Measurements from ENCODE around the gene SUSD6.
"Not testable (repeated sequence)": the region's sequence is repeated elsewhere in the genome, so short reads cannot be mapped to it uniquely, and the experiment has no call there.

Gene SUSD6

DNA sequence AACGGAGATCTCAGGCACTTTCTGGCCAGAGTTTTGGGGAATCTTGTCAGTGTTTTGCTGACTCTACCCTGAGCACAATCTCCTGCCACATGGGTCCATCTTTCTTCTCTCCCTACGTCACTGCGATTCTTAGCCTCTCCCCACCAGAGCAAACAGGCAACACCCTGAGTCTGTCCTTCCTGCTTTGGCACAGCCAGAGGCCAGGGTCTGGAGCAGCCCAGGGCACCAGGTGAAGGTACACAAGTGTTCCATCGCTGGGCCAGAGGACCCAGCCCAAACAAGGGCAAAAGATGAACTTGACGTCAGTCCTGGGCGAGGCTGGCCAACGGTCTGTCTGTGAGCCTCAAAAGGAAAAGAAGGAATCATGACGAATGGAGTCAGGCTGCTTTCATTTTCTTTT is 24.0 kb upstream of the SUSD6 start:
- DNase-seq (ENCODE audit: insufficient read length, low spot score): no peak
- FAIRE-seq: no peak
- TF ChIP-seq, protein P1, sequence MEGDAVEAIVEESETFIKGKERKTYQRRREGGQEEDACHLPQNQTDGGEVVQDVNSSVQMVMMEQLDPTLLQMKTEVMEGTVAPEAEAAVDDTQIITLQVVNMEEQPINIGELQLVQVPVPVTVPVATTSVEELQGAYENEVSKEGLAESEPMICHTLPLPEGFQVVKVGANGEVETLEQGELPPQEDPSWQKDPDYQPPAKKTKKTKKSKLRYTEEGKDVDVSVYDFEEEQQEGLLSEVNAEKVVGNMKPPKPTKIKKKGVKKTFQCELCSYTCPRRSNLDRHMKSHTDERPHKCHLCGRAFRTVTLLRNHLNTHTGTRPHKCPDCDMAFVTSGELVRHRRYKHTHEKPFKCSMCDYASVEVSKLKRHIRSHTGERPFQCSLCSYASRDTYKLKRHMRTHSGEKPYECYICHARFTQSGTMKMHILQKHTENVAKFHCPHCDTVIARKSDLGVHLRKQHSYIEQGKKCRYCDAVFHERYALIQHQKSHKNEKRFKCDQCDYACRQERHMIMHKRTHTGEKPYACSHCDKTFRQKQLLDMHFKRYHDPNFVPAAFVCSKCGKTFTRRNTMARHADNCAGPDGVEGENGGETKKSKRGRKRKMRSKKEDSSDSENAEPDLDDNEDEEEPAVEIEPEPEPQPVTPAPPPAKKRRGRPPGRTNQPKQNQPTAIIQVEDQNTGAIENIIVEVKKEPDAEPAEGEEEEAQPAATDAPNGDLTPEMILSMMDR (IDR thresholded peaks at IDR 0.05; ENCODE audit: insufficient read depth, missing control alignments): no peak

DNA sequence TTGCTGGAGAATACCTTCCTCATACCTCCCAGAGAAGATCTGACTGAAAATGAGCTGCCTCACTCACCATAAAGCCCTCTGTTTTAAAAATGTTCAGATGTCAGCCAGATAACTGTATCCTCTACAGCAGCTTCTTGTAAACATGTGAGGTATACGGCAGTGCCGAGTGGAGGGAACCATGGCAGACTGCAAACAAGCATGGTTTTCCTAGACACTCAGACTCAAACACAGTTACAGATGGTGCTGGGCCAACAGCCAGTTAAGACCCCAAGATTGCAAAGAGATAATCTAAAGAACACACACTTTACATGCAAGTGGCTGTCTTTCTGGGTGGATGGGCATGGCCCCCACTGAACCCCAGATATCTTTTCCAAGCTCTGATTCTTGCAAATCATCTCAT is 20.1 kb upstream of the SUSD6 start:
- FAIRE-seq (no peak), DNase-seq (ENCODE audit: insufficient read length, low spot score) (no peak)
- TF ChIP-seq, protein P1 (IDR thresholded peaks at IDR 0.05; ENCODE audit: insufficient read depth, missing control alignments): no peak

DNA sequence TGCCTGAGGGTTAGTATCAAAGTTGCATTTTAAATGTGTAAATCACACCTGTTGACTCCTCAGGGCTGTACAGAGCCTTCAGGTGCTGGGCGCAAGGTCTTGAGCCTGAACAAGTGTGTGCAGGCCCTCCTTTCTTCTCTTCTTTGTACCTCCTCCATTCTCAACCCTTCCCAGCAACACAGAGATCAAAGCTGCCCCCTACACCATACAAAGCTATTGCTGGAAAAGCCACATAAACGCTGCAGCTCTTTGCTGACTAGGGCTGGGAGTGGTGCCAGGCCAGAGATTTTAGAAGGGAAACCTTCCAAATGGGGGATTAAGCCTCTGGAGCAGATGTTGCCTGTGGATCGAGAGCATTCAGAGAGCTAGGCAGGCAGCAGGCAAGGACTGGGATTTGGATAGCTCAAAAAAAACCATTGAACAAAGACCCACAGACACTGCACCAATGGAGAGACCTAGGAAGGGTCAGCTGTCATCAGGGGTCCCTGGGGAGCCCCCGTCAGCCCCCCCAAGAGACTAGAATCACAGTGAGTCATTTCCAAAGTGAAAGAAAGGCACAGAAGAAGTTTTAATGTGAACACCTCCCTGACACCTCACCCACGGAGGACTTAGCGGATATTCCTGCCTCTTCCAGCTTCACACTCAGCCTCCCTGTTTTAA is 18.2 kb upstream of the SUSD6 start:
- DNase-seq (ENCODE audit: insufficient read length, low spot score) (no peak), FAIRE-seq (no peak)
- TF ChIP-seq, protein P1 (IDR thresholded peaks at IDR 0.05; ENCODE audit: insufficient read depth, missing control alignments): no peak

DNA sequence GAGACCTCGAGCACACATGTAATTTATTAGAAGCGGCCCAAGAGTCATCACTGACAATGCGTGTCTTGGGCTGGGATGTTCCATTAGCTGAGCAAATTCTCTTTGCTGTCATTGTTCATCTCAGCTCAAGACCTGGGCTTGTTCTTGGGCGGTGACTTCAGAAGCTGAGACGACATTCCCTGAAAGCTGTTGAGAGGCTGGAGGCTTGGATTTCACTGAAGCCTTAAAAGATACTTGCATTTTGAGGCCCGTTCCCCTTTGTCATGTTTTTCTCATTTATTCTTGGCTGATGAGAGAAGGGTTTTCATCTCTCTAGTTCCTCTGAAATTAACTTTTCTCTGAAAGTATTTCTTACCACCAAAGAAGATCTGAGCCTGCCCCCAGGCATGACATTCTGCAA is 16.6 kb upstream of the SUSD6 start:
- FAIRE-seq: no peak
- TF ChIP-seq, protein P1 (IDR thresholded peaks at IDR 0.05; ENCODE audit: insufficient read depth, missing control alignments): no peak
- no peak for DNase-seq (ENCODE audit: insufficient read length, low spot score)

DNA sequence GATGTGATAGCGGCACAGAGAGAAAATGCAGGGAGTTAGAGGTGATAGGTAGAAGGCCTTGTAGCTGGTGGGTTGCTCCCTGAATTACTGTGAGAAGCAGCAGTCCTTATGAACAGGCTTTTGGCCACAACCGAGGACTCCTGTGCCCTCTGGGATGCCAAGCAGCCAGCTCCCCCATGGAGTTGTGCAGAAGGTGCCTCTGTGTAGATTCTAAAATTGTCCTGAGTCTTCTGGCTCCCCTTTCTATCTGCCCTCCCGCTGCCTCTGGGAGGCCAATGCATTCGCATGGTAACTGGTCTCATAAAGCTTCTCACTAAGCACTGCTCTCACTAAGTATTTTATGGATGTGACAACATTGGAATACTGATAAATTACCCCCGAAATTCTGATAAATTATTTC is 16.1 kb upstream of the SUSD6 start:
- DNase-seq (ENCODE audit: insufficient read length, low spot score) (no peak), FAIRE-seq (no peak)
- TF ChIP-seq, protein P1 (IDR thresholded peaks at IDR 0.05; ENCODE audit: insufficient read depth, missing control alignments): no peak

DNA sequence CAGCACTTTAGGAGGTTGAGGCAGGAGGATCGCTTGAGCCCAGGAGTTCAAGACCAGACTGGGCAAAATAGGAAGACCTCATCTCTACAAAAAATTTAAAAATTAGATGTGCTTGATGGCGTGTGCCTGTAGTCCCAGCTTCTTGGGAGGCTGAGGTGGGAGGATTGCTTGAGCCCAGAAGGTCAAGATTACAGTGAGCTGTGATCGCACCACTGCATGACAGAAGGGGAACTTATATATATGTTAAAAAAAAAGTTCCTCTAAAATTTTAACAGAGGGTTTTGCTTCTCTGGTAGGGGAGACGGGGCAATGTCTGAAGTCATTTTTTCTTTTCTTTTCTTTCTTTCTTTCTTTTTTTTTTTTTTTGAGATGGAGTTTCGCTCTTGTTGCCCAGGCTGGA is 12.0 kb upstream of the SUSD6 start:
- FAIRE-seq; DNase-seq (ENCODE audit: insufficient read length, low spot score): not testable (repeated sequence)

DNA sequence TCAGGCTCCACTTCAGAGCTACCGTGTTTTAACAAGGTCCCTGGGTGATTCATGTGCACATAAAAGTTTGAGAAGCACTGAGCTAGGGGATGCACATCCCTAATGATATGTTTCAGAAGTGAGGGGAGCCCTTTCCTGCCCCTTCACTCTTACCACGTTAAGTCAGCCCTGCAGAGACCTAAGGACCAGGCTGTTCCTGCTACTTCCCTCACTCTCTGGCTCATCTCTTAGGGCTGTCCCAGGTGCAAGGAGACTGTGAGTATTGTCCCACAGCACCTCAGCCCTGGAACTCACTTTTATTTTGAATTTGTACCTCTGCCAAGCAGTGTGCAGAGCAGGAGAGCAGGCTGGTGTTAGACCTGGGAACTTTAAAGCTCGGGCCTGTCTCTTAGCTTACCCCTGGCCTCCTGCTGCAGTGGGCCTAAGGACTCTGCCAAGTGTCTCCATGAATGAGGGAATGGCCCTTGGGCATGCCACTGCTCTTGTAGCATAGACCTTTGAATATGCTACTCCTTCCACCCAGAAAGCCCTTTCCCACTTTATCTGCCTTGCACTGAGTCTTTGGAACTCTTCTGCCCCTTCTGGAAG is 11.0 kb upstream of the SUSD6 start:
- FAIRE-seq (no peak), DNase-seq (ENCODE audit: insufficient read length, low spot score) (no peak)
- TF ChIP-seq, protein P1 (IDR thresholded peaks at IDR 0.05; ENCODE audit: insufficient read depth, missing control alignments): no peak
